ENCODE measurements around the gene IGFN1.

The IGFN1 gene

DNA sequence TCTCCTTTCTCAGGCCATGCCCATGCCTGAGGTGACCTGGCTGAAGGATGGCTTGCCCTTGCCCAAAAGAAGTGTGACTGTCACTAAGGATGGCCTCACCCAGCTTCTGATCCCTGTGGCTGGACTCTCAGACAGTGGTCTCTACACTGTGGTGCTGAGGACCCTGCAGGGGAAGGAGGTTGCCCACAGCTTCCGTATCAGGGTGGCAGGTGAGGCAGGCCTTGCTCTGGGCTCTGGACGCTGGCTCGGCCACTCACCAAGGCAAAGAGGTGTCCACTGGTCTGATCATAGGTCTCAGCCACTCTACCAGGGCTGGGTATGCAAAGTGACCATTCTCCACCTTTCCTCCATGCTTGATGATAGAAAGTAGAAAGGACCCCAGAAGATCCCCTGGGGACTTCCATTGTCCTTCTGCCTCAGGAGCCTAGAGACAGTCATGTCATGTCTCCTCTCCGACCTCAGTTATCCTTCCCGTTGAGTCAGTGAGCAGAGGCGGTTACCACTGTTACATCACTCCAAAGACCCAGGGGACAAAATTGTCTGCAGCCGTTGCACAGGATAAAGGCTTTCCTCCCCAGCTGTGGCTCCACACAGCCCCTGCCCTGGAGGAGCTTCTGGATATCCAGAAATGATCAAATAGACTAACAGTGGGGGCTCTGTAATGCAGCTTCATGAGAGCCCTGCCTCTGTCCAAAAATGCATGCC, 34.2 kb downstream of the IGFN1 start:
- no peaks in the 10 kb centered on the region for H3K27me3 ChIP-seq
- no peaks in the 10 kb centered on the region for H3K36me3 ChIP-seq
- H3K4me1 ChIP-seq (ENCODE audit: control insufficient read depth in 1 of 2, insufficient read depth in 1 of 2, low read depth in 1 of 2, low read length in 1 of 2), result no peaks in the 10 kb centered on the region
- H3K27ac ChIP-seq, result no peak overlapping the region
- no peak for TF ChIP-seq CTCF (IDR thresholded peaks at IDR 0.05)
- no peaks in the 10 kb centered on the region for H3K9me3 ChIP-seq
- H3K4me3 ChIP-seq (ENCODE audit: low read depth in 1 of 2, low read length in 1 of 2), result no peak overlapping the region

- no peak overlapping the region for H3K27ac ChIP-seq
- H3K4me1 ChIP-seq (ENCODE audit: control insufficient read depth in 1 of 2, insufficient read depth in 1 of 2, low read depth in 1 of 2, low read length in 1 of 2), result no peaks in the 10 kb centered on the region
- H3K9me3 ChIP-seq, result no peaks in the 10 kb centered on the region
- TF ChIP-seq CTCF (IDR thresholded peaks at IDR 0.05), result no peak
- no peaks in the 10 kb centered on the region for H3K27me3 ChIP-seq
- H3K36me3 ChIP-seq, result no peaks in the 10 kb centered on the region
- no peak overlapping the region for H3K4me3 ChIP-seq (ENCODE audit: low read depth in 1 of 2, low read length in 1 of 2)
Observed at GRCh38 chr1:201226178-201226514, 35.5 kb downstream of the IGFN1 start.

DNA sequence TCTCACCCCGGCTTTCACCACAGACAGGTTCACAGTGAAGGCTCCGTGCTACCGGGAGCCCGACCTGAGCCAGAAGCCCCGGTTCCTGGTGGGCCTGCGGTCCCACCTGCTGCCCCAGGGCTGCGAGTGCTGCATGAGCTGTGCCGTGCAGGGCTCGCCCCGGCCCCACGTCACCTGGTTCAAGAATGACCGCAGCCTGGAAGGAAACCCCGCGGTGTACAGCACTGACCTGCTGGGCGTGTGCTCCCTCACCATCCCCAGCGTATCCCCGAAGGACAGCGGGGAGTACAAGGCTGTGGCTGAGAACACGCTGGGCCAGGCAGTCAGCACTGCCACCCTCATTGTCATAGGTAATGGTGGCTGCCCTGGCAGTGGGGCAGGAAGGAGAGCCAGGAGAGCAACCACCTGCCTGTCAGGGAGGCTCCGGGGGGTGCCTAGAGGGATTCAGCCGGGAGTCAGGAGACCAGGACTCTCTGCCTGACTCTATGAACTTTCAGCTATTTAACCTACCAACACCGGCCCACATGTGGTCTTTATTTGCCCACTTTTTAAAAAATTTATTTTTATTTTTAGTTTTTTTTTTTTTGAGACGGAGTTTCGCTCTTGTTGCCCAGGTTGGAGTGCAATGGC, 36.4 kb downstream of the IGFN1 start:
- no peaks in the 10 kb centered on the region for H3K9me3 ChIP-seq
- H3K36me3 ChIP-seq, result no peaks in the 10 kb centered on the region
- TF ChIP-seq CTCF (IDR thresholded peaks at IDR 0.05), result no peak

DNA sequence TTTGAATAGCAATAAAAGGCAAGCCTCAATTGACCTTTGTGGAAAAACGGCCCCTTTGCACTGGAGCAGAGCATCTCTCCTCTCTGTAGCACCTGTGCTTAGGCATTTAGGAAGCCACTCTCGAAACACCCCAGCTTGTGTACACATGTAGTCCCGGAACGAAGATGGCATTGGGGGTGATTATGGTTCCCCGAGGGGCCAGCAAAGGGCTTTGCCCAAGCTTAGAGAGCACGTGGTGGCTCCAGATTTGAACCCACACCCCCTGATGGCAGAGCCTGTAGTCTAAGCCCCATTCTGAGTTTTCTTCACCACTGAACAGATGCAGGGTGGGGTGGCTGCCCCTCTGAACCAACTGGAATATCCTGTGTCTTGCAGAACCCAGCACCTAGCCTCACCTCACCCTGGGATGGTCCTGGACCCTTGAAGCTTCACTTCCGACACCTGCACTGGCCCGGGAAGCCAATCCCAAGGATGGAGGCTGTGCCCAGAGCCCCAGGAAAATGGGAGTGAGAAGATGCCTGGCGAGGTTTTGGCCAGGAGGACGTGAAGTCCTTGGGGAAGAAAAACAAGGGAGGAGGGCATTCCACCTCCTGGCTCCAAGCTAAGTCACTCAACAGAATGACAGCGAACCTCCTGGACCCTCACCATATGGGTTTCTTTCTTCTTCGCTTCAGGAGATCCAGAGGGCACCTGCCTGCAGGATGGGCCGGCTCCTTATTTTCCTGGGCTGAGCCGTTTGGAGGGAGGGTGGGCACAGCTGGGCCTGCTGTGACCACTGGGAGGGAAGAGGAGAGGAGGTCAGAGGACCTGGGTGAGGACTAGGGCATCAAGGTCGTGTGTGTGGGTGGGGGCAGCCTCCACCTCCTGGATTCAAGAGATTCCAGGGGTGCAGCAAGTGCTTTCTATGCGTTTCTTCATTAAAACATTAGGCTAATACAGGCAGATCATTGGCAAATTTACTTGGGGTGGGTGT, 37.7 kb downstream of the IGFN1 start:
- H3K4me1 ChIP-seq (ENCODE audit: control insufficient read depth in 1 of 2, insufficient read depth in 1 of 2, low read depth in 1 of 2, low read length in 1 of 2), result no peaks in the 10 kb centered on the region
- no peak for TF ChIP-seq CTCF (IDR thresholded peaks at IDR 0.05)
- H3K4me3 ChIP-seq (ENCODE audit: low read depth in 1 of 2, low read length in 1 of 2), result no peak overlapping the region
- no peaks in the 10 kb centered on the region for H3K9me3 ChIP-seq
- H3K27ac ChIP-seq, result no peak overlapping the region
- no peaks in the 10 kb centered on the region for H3K36me3 ChIP-seq
- no peaks in the 10 kb centered on the region for H3K27me3 ChIP-seq

More for the DNA sequence above, 36.4 kb downstream of the IGFN1 start:
- Histone ChIP-seq H3K4me3 (ENCODE audit: low read depth in 1 of 2, low read length in 1 of 2) (no peak overlapping the region), H3K4me1 (ENCODE audit: control insufficient read depth in 1 of 2, insufficient read depth in 1 of 2, low read depth in 1 of 2, low read length in 1 of 2) (no peaks in the 10 kb centered on the region), H3K27ac (no peak overlapping the region), H3K27me3 (no peaks in the 10 kb centered on the region)

- H3K4me3 ChIP-seq (ENCODE audit: low read depth in 1 of 2, low read length in 1 of 2), result no peak overlapping the region
- H3K9me3 ChIP-seq, result no peaks in the 10 kb centered on the region
- no peaks in the 10 kb centered on the region for H3K36me3 ChIP-seq
- no peaks in the 10 kb centered on the region for H3K4me1 ChIP-seq (ENCODE audit: control insufficient read depth in 1 of 2, insufficient read depth in 1 of 2, low read depth in 1 of 2, low read length in 1 of 2)
- no peak for TF ChIP-seq CTCF (IDR thresholded peaks at IDR 0.05)
- H3K27me3 ChIP-seq, result no peaks in the 10 kb centered on the region
- no peak overlapping the region for H3K27ac ChIP-seq
Observed at GRCh38 chr1:201229095-201229494, 38.5 kb downstream of the IGFN1 start.
